Stimulated activated CD4-positive, alpha-beta T cell treated with anti-CD3 and anti-CD28 coated beads, TNF-alpha, amount 100 ng/mL, for 24 hours (primary cell): ENCODE data around the gene CENPK.
A peak's percentile ranks its signal among the peaks of the same experiment; 100 is the strongest.
"Not testable (repeated sequence)": the region's sequence is repeated elsewhere in the genome, so short reads cannot be mapped to it uniquely, and the experiment has no call there.

ENCODE experiments used
- DNase-seq, 3 experiments: peaks; one replicate each; pipeline ENCODE4 v3.0.0-alpha.2; 2020; ENCODE audit warnings: low read depth in 3 of 3

The CENPK gene

GRCh38 chr5:65562731-65563701 lies at the start of gene CENPK, which contains the start of gene PPWD1:
Gene CENPK (minus strand): TSS chr5:65563168. CDS start chr5:65554907, 8,261 bp downstream.
Gene PPWD1 (plus strand): TSS chr5:65563296. CDS start chr5:65563311, 15 bp downstream.
- peak; percentile 89 to 96 (median 92) for DNase-seq

- no peak for DNase-seq
These were observed 49.4 kb upstream of the CENPK start for GRCh38 chr5:65612298-65612907.

- no peak for DNase-seq
These were observed 48.6 kb upstream of the CENPK start for GRCh38 chr5:65611524-65611923.

GRCh38 chr5:65601761-65602160 lies 38.8 kb upstream of the CENPK start:
- DNase-seq, result not testable (repeated sequence)

GRCh38 chr5:65588694-65589093 lies 25.7 kb upstream of the CENPK start:
- DNase-seq, result no peak

GRCh38 chr5:65577141-65577540 lies 14.2 kb upstream of the CENPK start:
- DNase-seq, result no peak

GRCh38 chr5:65570598-65571226 lies 7.7 kb upstream of the CENPK start:
- no peak for DNase-seq

- DNase-seq, result no peak
These were observed 3.5 kb upstream of the CENPK start for GRCh38 chr5:65566505-65566904.

- DNase-seq, result no peak
These were observed 809 bp upstream of the CENPK start for GRCh38 chr5:65563777-65564176.

- DNase-seq, result no peak
These were observed 6.2 kb downstream of the CENPK start for GRCh38 chr5:65556718-65557117.

- DNase-seq, result no peak
These were observed 6.8 kb downstream of the CENPK start for GRCh38 chr5:65556181-65556580.

GRCh38 chr5:65555287-65555686 lies 7.7 kb downstream of the CENPK start:
- no peak for DNase-seq

GRCh38 chr5:65553941-65554340 lies 9.0 kb downstream of the CENPK start:
- DNase-seq, result no peak

- DNase-seq, result no peak
These were observed 14.7 kb downstream of the CENPK start for GRCh38 chr5:65548281-65548680.

- DNase-seq, result no peak
These were observed 16.8 kb downstream of the CENPK start for GRCh38 chr5:65546141-65546540.

GRCh38 chr5:65544473-65544872 lies 18.5 kb downstream of the CENPK start:
- no peak for DNase-seq

GRCh38 chr5:65539827-65540226 lies 23.1 kb downstream of the CENPK start:
- DNase-seq, result no peak

- no peak for DNase-seq
These were observed 27.4 kb downstream of the CENPK start for GRCh38 chr5:65535529-65535987.

- DNase-seq, result no peak
These were observed 32.1 kb downstream of the CENPK start for GRCh38 chr5:65530904-65531303.

- DNase-seq, result no peak
These were observed 37.2 kb downstream of the CENPK start for GRCh38 chr5:65525726-65526125.

GRCh38 chr5:65512170-65512937 lies 50.6 kb downstream of the CENPK start:
- DNase-seq, result no peak

GRCh38 chr5:65508978-65509377 lies 54.0 kb downstream of the CENPK start:
- no peak for DNase-seq
